OCI-LY3 (cell line): ENCODE results near the gene CD151.

ENCODE experiments used
- CTCF ChIP-seq: fragments of 200-600, 300-600 bp; sonication (generic); IDR thresholded peaks from 2 replicates; pipeline ENCODE4 v1.5.1; 2014; ENCODE audit warnings: antibody characterized with exemption, low read length, low read depth
- EZH2phosphoT487 ChIP-seq: fragments of 200-600 bp; shearing (Covaris generic); IDR thresholded peaks from 2 replicates; pipeline ENCODE4 v1.6.1; 2018; ENCODE audit warnings: antibody characterized with exemption, mixed run types, low read depth

- no peak for TF ChIP-seq CTCF
- no peak for TF ChIP-seq EZH2phosphoT487
These were observed 13.2 kb downstream of the CD151 start for GRCh38 chr11:845872-846495.
